Ammon's horn (tissue), 1 donor: Measurements from ENCODE around the gene IGLL5.

Experiments
- DNase-seq: peaks from one replicate; pipeline ENCODE4 v3.0.0-alpha.2; 2016; ENCODE audit warnings: low spot score

The IGLL5 gene

GRCh38 chr22:22887621-22888503 lies at the start of gene IGLL5:
Gene IGLL5, plus strand, starts transcription at chr22:22887816. Its CDS starts 238 bp downstream, at chr22:22888054.
- no peak for DNase-seq

- no peak for DNase-seq
Measured at GRCh38 chr22:22838148-22838786, 49.3 kb upstream of the IGLL5 start.

GRCh38 chr22:22839570-22840314 lies 47.9 kb upstream of the IGLL5 start:
- DNase-seq: no peak

- no peak for DNase-seq
Measured at GRCh38 chr22:22840780-22841179, 46.8 kb upstream of the IGLL5 start.

- no peak for DNase-seq
Measured at GRCh38 chr22:22841598-22841997, 46.0 kb upstream of the IGLL5 start.

GRCh38 chr22:22842085-22842484 lies 45.5 kb upstream of the IGLL5 start:
- DNase-seq: no peak

GRCh38 chr22:22843848-22844247 lies 43.8 kb upstream of the IGLL5 start:
- DNase-seq: no peak

GRCh38 chr22:22847241-22847640 lies 40.4 kb upstream of the IGLL5 start:
- DNase-seq: no peak

GRCh38 chr22:22848364-22848866 lies 39.2 kb upstream of the IGLL5 start:
- DNase-seq: peak; percentile 48

- DNase-seq: no peak
Measured at GRCh38 chr22:22849640-22850610, 37.7 kb upstream of the IGLL5 start.

GRCh38 chr22:22851969-22852368 lies 35.6 kb upstream of the IGLL5 start:
- no peak for DNase-seq

GRCh38 chr22:22853713-22854112 lies 33.9 kb upstream of the IGLL5 start:
- no peak for DNase-seq

GRCh38 chr22:22854466-22854865 lies 33.1 kb upstream of the IGLL5 start:
- no peak for DNase-seq

- no peak for DNase-seq
Measured at GRCh38 chr22:22855085-22855484, 32.5 kb upstream of the IGLL5 start.

- DNase-seq: no peak
Measured at GRCh38 chr22:22855617-22856308, 31.9 kb upstream of the IGLL5 start.

- DNase-seq: no peak
Measured at GRCh38 chr22:22856364-22856763, 31.3 kb upstream of the IGLL5 start.

GRCh38 chr22:22856885-22857606 lies 30.6 kb upstream of the IGLL5 start:
- no peak for DNase-seq

GRCh38 chr22:22857607-22858558 lies 29.7 kb upstream of the IGLL5 start:
- no peak for DNase-seq

- DNase-seq: no peak
Measured at GRCh38 chr22:22858559-22858937, 29.1 kb upstream of the IGLL5 start.
